Dermis microvascular lymphatic vessel endothelial cell (primary cell): ENCODE measurements around the gene RRP36. TPM values are rescaled to one million over a fixed set of nuclear protein-coding genes. Genes with fewer than 3 reads are reported as not detected.

Experiments used
- DNase-seq, 2 donors: peaks; one replicate each; pipeline versions ENCODE4 v3.0.0 to v3.0.0-alpha.2; 2010; ENCODE audit warnings: low read depth in 2 of 2
- total RNA-seq: library from RNA; depleted of rRNA; stranded (reverse); fragments of >200 nt; gene quantifications from 2 replicates; pipeline ENCODE4 v1.2.1, GENCODE V29; 2014

RRP36 gene
- total RNA-seq, 1 donor from 2014 or later, result 84.3 TPM

DNA sequence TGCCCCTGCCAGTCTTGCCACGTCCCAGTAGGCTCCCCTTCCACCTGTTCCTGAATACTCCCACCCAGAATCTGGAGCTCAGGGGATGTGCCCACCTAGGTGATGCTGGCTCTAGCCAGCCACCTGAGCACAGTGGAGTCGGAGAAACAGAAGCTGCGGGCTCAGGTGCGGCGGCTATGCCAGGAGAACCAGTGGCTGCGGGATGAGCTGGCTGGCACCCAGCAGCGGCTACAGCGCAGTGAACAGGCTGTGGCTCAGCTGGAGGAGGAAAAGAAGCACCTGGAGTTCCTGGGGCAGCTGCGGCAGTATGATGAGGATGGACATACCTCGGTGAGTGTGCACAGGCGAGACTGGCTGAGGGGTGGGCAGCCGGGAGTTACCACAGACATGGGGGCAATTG is 41.4 kb downstream of the RRP36 start:
- no peak for DNase-seq

DNA sequence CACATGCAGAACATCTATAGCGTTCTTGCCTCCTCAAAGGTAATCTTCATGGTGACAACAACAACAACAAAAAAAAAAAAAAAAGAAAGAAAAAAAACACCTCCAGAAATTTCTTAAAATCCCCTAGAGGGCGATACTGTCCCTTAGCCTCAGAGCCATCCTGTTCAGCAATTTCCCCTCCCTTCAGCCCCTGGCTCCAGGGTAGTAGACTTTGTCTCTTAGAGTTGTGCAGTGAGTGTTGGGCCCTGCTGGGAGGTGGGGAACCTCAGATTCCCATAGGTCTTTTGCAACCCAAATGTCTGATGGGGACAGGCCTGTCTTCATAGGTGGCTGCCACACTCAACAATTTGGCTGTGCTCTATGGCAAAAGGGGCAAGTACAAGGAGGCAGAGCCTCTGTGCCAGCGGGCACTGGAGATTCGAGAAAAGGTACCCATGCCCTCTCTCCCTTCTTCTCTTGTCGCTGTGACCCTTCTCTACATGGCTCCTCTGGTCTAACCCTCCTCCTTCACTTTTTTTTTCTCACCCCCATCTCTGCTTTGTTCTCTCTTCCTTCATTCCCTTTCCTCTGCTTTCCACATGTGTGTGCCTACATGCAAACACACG is 48.7 kb downstream of the RRP36 start:
- DNase-seq, result peak; percentile 50 to 60

DNA sequence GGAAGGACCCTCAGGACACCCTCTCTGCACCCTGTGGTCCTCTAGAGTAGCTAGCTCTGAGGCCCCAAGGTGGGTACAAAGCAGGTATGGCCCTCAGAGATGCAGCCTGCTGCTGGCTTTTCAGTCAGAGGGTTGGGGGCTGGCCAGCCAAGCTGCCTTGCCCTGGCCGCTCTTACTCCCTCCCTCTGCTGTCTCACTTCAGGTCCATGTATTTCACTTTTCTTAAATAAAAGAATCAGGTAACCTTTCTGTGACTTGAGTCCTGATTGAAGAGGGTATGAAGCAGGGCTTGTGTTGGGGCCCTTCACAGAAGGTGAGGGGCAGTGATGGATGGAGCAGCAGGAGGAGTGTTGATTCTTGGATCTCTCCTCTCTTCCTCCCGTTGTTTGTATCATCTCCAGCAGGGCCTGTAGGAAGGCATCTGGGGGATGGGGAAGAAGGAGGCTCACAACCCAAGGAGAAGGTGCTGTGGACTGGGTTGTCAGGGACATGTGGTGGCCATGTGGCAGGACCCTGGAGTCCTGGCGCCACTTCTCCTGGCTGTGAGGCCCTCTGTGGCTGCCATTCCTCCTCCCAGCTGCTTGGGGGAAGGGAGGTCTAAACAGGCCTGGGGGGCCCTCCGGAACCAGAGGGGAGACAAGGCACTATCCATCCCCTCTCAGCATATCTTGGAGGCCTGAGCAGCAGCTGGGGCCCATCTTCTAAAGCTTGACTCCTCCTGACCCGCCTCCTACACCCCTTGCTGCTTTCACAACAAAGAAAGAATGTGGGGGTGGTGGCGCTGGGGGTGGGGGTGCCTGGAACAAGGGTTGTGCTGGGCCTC is 53.6 kb downstream of the RRP36 start:
- no peak for DNase-seq

DNA sequence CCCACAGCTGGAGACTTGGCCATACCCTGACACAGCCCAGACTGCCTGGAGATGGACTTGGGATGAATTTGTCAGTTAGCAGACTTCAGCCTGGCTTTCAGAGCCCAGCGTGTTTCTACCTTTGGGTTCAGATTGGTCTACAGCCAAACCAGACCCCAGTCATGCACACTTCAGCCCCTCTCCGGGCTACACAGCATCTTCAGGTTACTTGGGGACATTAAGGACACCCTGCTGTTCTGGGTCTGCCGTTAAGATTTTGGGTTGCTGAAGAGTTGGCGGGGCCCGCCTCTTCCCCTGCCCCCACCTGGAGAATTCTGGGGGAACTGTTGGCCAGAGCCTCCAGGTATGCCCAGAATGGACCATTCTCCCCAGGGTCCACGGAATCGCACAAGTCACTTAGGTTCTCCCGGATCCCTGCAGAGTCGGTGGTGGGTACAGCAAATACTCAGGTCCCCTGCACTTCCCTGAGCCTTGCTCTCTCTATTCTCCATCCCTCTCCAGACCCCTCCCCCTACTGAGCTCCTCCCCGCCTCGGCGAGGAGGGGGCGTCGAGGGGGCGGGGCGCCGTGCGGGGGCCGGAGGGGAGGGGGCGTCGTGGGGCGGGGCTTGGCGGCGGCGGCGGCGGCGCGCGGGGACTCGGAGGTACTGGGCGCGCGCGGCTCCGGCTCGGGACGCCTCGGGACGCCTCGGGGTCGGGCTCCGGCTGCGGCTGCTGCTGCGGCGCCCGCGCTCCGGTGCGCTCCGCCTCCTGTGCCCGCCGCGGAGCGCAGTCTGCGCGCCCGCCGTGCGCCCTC is 54.4 kb downstream of the RRP36 start, which contains the start of gene PTK7:
TSS of gene PTK7 (plus strand) at position 645 of the 794 bp plus-strand sequence. CDS start 175 bp downstream, outside the sequence.
- peak in 1 of 2 donors; percentile 66 for DNase-seq

DNA sequence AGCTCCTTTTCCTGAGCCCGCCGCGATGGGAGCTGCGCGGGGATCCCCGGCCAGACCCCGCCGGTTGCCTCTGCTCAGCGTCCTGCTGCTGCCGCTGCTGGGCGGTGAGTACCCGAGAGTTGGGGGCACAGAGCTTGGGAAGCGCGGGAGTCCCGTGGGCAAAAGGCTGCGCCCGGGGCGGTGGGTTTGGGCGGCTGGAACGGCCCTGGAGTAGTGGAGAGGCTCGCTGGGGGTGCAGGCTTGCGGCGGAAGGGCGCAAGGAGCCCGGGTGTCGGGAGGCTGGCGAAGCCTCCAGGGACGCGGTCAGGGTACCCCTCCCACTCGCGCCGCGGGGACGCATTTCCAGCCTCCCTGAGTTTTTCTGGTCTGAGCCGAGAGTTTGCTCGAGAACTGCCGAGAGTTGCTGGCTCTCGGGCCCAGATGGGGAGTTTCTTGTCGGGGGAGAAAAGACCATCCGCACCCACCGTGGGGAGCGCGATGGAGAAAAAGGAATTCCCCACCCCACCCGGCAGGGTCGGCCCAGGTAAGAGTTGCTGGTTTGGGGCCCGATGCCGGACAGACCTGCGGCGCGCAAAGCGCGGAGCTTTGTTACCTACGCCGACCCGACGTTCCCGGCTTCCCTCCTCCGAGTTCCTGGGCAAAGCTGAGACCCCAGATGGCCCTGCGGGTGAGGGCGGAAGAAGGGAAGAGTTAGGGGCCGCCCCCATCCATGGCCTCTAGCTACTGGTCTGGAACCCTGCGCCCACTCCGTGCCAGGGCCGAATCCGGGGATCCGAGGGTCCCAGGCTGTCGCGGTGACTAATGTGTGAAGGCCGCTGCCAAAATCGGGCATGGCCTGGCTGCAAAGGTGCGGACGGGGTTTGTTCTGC is 55.3 kb downstream of the RRP36 start:
- peak in 1 of 2 donors; percentile 31 for DNase-seq

DNA sequence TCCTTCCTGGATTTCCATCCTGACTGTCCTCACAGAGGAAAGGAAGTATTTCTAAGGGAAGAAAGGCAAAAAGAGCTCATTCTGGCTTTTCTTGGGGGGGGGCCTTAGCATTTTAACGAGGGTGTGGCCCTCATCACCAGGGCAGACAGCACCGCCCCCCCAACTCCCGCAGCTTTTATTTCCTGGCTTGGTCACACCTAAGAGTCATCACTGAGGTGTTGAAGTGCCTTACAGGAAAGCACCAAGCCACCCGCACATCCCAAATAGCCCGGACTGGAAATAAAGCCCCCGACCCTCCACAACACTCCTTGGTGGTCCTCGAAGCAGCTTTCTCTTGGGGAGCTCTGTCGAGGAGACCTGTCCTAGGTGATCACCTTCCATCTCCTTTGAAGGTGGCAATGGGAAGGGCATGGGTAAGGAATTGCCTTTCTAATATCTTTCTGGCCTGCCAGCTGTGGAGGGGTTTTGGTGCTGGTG is 55.9 kb downstream of the RRP36 start:
- no peak for DNase-seq

DNA sequence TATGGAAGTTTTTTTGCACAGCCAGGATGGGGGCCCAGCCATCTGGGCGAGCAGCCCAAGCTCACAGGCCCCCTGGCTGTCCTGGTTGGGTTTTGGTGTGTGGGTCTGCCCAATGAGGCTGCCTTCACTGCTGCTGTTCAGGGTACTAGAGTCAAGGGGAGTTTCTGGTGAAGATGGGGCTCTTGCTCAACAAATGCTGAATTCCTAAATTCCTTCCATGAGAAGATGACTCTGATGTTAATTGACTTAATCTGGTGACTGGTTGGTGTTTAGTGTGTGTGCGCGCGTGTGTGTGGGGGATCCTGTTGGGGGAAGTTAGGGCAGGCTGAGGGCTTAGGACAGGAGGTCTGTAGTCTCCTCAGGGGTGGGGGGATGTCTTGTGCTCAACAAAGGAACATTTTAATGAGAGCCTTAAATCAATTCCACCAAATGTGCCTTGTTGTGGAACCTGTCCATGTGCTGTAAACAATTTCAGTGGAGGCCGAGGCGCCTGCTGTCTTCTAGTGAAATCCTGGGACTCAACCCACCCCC is 56.6 kb downstream of the RRP36 start:
- DNase-seq, result no peak

DNA sequence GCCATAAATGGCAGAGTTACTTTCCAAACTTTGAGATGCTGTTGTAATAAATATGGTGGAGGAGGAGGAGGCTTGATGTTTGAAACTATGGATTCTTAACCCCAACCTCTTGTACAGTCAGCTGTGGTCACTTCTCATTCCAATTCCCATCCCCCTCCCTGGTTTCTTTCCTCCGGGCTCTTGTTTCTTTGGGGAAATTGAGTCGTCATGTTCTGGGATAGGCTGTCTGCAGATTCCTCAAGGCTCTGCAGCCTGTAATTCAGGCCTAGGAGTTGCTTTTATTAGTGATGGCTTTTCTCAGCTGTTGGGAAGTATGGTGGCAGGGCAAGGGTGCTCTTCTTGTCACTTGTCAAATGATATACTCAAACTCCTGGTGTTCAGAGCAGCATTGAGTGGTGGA is 57.3 kb downstream of the RRP36 start:
- DNase-seq, result no peak

Other genes starting within 250 kb of the RRP36 start
- 3.0 and 5.6 TPM in 2 replicates for gene BICRAL, start 239.6 kb upstream of the RRP36 start, total RNA-seq
- gene RPL7L1, start 142.0 kb upstream of the RRP36 start, total RNA-seq, result 85.9 and 86.1 TPM in 2 replicates
- not detected in 2 replicates for gene PTCRA, start 105.6 kb upstream of the RRP36 start, total RNA-seq
- 15.5 and 22.3 TPM in 2 replicates for gene CNPY3, start 92.1 kb upstream of the RRP36 start, total RNA-seq
- under 0.01 and 0.13 TPM in 2 replicates for gene GNMT, start 60.9 kb upstream of the RRP36 start, total RNA-seq
- 23.0 and 29.7 TPM in 2 replicates for gene PEX6, start 42.4 kb upstream of the RRP36 start, total RNA-seq
- gene PPP2R5D, start 37.1 kb upstream of the RRP36 start, total RNA-seq, result 27.6 and 32.5 TPM in 2 replicates
- 35.3 and 39.2 TPM in 2 replicates for gene MEA1, start 7.7 kb upstream of the RRP36 start, total RNA-seq
- 131 and 152 TPM in 2 replicates for gene KLHDC3, start 7.4 kb upstream of the RRP36 start, total RNA-seq
- gene CUL7, start 32.2 kb downstream of the RRP36 start, total RNA-seq, result 18.7 and 27.9 TPM in 2 replicates
- gene MRPL2, start 37.8 kb downstream of the RRP36 start, total RNA-seq, result 11.8 and 13.1 TPM in 2 replicates
- 14.2 and 17.6 TPM in 2 replicates for gene KLC4, start 38.0 kb downstream of the RRP36 start, total RNA-seq
- 20.0 and 37.8 TPM in 2 replicates for gene PTK7, start 54.7 kb downstream of the RRP36 start, total RNA-seq
- gene SRF, start 149.6 kb downstream of the RRP36 start, total RNA-seq, result 12.5 and 13.8 TPM in 2 replicates
- 13.1 and 21.4 TPM in 2 replicates for gene CUL9, start 160.6 kb downstream of the RRP36 start, total RNA-seq
- 52.0 and 63.5 TPM in 2 replicates for gene DNPH1, start 207.9 kb downstream of the RRP36 start, total RNA-seq
- not detected in 2 replicates for gene TTBK1, start 221.9 kb downstream of the RRP36 start, total RNA-seq